Esophagus squamous epithelium (tissue), 4 donors: ENCODE data around the gene HOTAIR.

Experiments used
- CTCF ChIP-seq, 6 experiments: fragments of 450-650 bp in 4 of 6; fragments of 200-600 bp in 2 of 6; sonication (generic) in 2 of 6; IDR thresholded peaks; one replicate each; pipeline ENCODE4 v1.5.1; 2016 to 2019; ENCODE audit warnings: antibody characterized with exemption in 6 of 6, mild to moderate bottlenecking in 4 of 6, moderate library complexity in 4 of 6
- POLR2A ChIP-seq, 4 donors: fragments of 450-650 bp; IDR thresholded peaks; one replicate each; pipeline ENCODE4 v1.6.1; 2017; ENCODE audit warnings: antibody characterized with exemption in 4 of 4, mild to moderate bottlenecking in 4 of 4, moderate library complexity in 3 of 4

- TF ChIP-seq CTCF (IDR thresholded peaks at IDR 0.05) (no peak), POLR2A (IDR thresholded peaks at IDR 0.05) (no peak)
Observed at GRCh38 chr12:54001283-54002187, 26.8 kb upstream of the HOTAIR start.
